Small intestine (tissue), 7 donors: Measurements from ENCODE around the gene DLX2. TPM values are rescaled to one million over a fixed set of nuclear protein-coding genes. Genes with fewer than 3 reads are reported as not detected.

Source experiments
- DNase-seq, 2 donors: peaks; one replicate each; pipeline versions ENCODE4 v3.0.0 to v3.0.0-alpha.2; 2013
- FAIRE-seq: peaks from 2 replicates; lab custom pipeline; 2012; peaks lifted over from hg19 to GRCh38; lab: Jason Lieb, UNC
- H3K27ac ChIP-seq, 3 donors: one replicate each; pipeline ENCODE4 v1.5.1; 2013; ENCODE audit warnings: low read length in 2 of 3, mild to moderate bottlenecking in 2 of 3, control low read depth in 1 of 3, inconsistent platforms in 1 of 3, low read depth in 1 of 3, moderate library complexity in 1 of 3
- H3K27me3 ChIP-seq, 3 donors: one replicate each; pipeline ENCODE4 v1.6.1; 2013; ENCODE audit warnings: low read length in 3 of 3, inconsistent platforms in 1 of 3; ENCODE audit not compliant: control insufficient read depth in 3 of 3, insufficient read depth in 3 of 3
- H3K36me3 ChIP-seq, 3 donors: one replicate each; pipeline ENCODE4 v1.6.1; 2013; ENCODE audit warnings: low read length in 3 of 3, inconsistent platforms in 1 of 3, low read depth in 1 of 3, mild to moderate bottlenecking in 1 of 3, moderate library complexity in 1 of 3; ENCODE audit not compliant: control insufficient read depth in 3 of 3, insufficient read depth in 2 of 3
- H3K4me1 ChIP-seq, 3 donors: one replicate each; pipeline ENCODE4 v1.6.1; 2013; ENCODE audit warnings: low read length in 2 of 3, inconsistent platforms in 1 of 3, low read depth in 1 of 3, mild to moderate bottlenecking in 1 of 3, moderate library complexity in 1 of 3; ENCODE audit not compliant: control insufficient read depth in 3 of 3, insufficient read depth in 2 of 3
- H3K4me3 ChIP-seq, 3 donors: one replicate each; pipeline ENCODE4 v1.5.1; 2013; ENCODE audit warnings: low read length in 3 of 3, control low read depth in 1 of 3, inconsistent platforms in 1 of 3, low read depth in 1 of 3, mild to moderate bottlenecking in 1 of 3, moderate library complexity in 1 of 3
- H3K9me3 ChIP-seq, 2 donors: one replicate each; pipeline ENCODE4 v1.6.1; 2013; ENCODE audit warnings: low read depth in 1 of 2, low read length in 1 of 2; ENCODE audit not compliant: control insufficient read depth in 2 of 2, insufficient read depth in 1 of 2
- WGBS, 3 donors: extraction: QIAGEN DNeasy Blood & Tissue Kit; methylation state at CpG; one replicate each; pipeline ENCODE4 v1.1.7; 2013; 5-methylcytosine and 5-hydroxymethylcytosine counted together
- polyA plus RNA-seq, 4 donors: library from polyadenylated mRNA; stranded (reverse) in 3 of 4; unstranded in 1 of 4; fragments of 200-250 nt in 3 of 4; fragments of 120-200 nt in 1 of 4; gene quantifications; one replicate each; pipeline versions ENCODE4 v1.2.1 to v1.2.3, GENCODE V29; 2013
- donor health status: healthy with polysubstance abuse.
- donor health status: control.
- donor health status: control.
- donor health status: Bipolar disorder and iron deficiency.
- donor health status: healthy.

Gene DLX2
- polyA plus RNA-seq, 4 donors, result 0.18 to 0.19 TPM; not detected in 2

- H3K9me3 ChIP-seq, result peaks cover 0 to 3% of the 10 kb centered on the region in 2 donors
- H3K4me3 ChIP-seq, result no peak overlapping the region
- H3K27me3 ChIP-seq, result peaks cover 25 to 97% (median 79%) of the 10 kb centered on the region in 3 donors
- H3K36me3 ChIP-seq, result no peaks in the 10 kb centered on the region
- DNase-seq, result peak in 1 of 2 donors; percentile 24
- H3K4me1 ChIP-seq, result peaks cover 5 to 13% (median 9%) of the 10 kb centered on the region in 3 donors
- no peak for FAIRE-seq
- 3 to 7% (median 5%) methylated on average over 23 of the region's 23 CpGs for WGBS, 3 donors
- H3K27ac ChIP-seq, result no peak overlapping the region
These were observed 14.9 kb downstream of the DLX2 start for GRCh38 chr2:172087780-172088244.

DNA sequence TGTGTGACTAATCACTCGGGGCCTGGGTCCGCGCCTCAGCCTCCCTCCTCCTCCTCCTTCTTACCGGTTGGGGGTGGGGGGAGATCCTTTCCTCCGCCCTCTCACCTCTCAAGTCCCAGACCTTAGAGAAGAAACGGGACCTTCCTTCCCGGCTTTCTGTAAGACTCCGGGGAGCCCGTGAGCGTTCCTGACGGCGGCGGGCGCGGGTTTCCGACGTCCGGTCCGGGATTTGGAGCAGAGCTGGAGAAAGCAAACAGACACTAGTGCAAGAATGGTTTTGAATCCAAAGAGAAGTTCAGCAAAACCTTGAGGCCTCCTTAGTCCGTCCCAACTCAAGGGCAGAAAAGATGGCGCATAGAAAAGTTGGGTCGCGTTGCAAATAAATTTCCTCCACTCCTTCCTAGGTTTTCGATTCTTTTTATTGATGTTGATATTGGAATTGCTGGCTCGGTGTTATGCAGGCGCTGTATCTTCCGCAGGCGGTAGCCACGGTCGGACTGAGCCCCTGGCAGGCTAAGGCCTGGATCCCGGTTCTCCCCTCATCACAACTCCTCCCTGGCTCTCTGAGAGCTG lies 15.4 kb downstream of the DLX2 start:
- DNase-seq, result peak in 1 of 2 donors; percentile 28
- peak overlapping the region in 1 of 3 donors; percentile 13 for H3K4me3 ChIP-seq
- FAIRE-seq, result no peak

DNA sequence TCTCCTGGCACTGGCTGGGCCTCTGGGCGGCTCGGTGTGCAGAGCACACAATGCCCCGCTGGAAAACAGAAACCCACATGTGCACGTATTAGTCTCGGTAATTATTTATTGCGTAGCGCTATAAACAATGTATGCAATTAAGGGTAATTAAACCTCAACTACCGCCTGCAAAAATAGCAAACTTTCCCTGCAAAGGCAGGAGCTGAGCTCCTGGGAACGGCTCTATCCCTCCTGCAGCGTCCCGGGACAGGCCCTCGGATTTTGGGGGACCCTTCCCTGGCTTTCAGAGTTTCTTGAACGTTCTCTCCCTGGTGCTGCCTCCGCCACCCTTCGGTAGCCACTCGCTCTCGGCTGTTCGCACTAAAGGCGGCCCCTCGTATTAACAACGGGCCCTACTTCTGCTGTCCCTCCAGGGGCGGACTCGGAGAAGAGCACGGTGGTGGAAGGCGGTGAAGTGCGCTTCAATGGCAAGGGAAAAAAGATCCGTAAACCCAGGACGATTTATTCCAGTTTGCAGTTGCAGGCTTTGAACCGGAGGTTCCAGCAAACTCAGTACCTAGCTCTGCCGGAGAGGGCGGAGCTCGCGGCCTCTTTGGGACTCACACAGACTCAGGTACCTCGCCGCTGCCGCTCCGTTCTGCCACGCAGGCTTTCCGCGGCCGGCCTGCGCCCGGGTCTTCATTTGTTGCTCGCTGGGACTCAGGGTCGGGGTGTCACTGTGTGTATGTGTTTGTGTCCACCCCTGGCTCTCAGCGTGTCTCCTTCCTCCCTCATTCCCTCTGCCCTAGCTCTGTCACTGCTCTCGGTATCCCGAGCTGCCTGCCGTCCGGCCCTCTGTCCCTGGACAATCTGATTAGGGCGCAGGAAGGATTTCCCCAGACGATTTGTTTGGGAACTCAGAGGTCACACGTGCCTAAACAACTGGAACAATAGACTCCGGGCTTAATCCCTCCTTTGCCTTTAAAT lies 16.2 kb downstream of the DLX2 start:
- FAIRE-seq (no peak), DNase-seq (peak; percentile 51 to 68)
- 3 to 6% (median 4%) methylated on average over 54 of the region's 54 CpGs for WGBS, 3 donors
- H3K27me3 ChIP-seq, result peaks cover 22 to 97% (median 82%) of the 10 kb centered on the region in 3 donors
- no peaks in the 10 kb centered on the region for H3K36me3 ChIP-seq
- peaks cover 5 to 13% (median 9%) of the 10 kb centered on the region in 3 donors for H3K4me1 ChIP-seq
- no peak overlapping the region for H3K27ac ChIP-seq
- H3K4me3 ChIP-seq, result peak overlapping the region in 2 of 3 donors; percentile 13 to 50
- H3K9me3 ChIP-seq, result peaks cover 0 to 3% of the 10 kb centered on the region in 2 donors

More for the DNA sequence above, 15.4 kb downstream of the DLX2 start:
- H3K27ac ChIP-seq, result no peak overlapping the region
- H3K9me3 ChIP-seq, result peaks cover 0 to 3% of the 10 kb centered on the region in 2 donors
- no peaks in the 10 kb centered on the region for H3K36me3 ChIP-seq
- H3K27me3 ChIP-seq, result peaks cover 22 to 97% (median 81%) of the 10 kb centered on the region in 3 donors
- peaks cover 5 to 13% (median 9%) of the 10 kb centered on the region in 3 donors for H3K4me1 ChIP-seq
- 6 to 11% (median 7%) methylated on average over 31 of the region's 31 CpGs for WGBS, 3 donors

- 4 to 8% (median 6%) methylated on average over 34 of the region's 34 CpGs for WGBS, 3 donors
- Histone ChIP-seq H3K4me1 (peaks cover 5 to 15% (median 9%) of the 10 kb centered on the region in 3 donors), H3K27me3 (peaks cover 21 to 100% (median 86%) of the 10 kb centered on the region in 3 donors), H3K4me3 (peak within 1 kb of the TSS in 2 of 3 donors; percentile 37 to 50), H3K9me3 (peaks cover 0 to 3% of the 10 kb centered on the region in 2 donors), H3K27ac (peak within 1 kb of the TSS in 1 of 3 donors; percentile 40), H3K36me3 (no peaks in the 10 kb centered on the region)
- DNase-seq (no peak), FAIRE-seq (no peak)
These were observed 17.1 kb downstream of the DLX2 start, which contains the start of gene DLX1 for GRCh38 chr2:172085460-172086159. DLX1 (plus strand) TSS chr2:172085507; CDS start chr2:172085678, 171 bp downstream.

DNA sequence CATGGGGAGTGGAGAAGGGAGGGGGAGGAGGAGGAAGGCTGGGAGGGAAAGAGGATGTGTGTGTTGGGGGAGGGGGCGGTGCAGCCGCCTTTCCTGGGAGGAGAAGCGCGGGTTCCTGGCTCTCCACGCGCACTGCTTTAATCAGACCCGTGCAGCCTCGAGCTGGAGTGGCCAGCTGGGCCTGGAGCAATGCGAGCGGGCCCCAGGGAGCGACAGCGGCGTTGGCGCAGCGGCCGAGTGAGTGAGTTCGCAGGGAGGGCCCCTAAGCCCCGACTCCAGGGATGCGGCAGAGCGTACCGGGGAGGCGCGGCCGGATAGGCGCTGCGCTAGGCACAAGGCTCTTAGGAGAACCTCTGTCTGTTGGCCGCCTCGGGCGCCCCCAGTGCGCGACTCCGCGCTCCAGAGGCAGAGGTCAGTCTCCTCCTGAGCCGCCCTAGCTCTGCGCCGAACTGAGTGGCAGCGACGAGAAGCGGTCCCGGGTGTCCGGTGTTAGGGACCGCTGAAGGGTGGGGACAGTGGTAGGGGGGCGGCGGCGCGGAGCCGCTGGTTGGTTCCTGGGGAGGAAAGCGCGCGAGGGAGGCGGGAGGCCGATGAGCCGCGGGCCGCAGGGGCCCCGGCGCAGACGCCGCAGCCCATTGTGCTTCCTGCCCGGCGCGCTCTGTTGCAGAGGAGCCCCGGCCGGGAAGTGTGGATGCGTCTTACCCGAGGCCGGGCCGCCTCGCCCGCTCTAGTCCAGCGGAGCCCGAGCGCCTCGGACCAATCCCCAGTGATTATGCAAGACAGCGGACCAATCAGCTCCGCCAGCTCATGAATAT lies 17.8 kb downstream of the DLX2 start:
- Histone ChIP-seq H3K27ac (peak overlapping the region in 1 of 3 donors; percentile 40), H3K4me1 (peaks cover 5 to 15% (median 9%) of the 10 kb centered on the region in 3 donors), H3K27me3 (peaks cover 14 to 100% (median 86%) of the 10 kb centered on the region in 3 donors), H3K36me3 (no peaks in the 10 kb centered on the region), H3K4me3 (peak overlapping the region in 2 of 3 donors; percentile 37 to 50), H3K9me3 (peaks cover 0 to 3% of the 10 kb centered on the region in 2 donors)
- peak; percentile 68 to 71 for DNase-seq
- WGBS, 3 donors, result 1% methylated on average over 68 to 76 of the region's 76 CpGs
- no peak for FAIRE-seq

- Histone ChIP-seq H3K4me3 (peak overlapping the region in 2 of 3 donors; percentile 37 to 50), H3K27me3 (peaks cover 14 to 100% (median 84%) of the 10 kb centered on the region in 3 donors), H3K4me1 (peaks cover 5 to 15% (median 9%) of the 10 kb centered on the region in 3 donors), H3K36me3 (no peaks in the 10 kb centered on the region), H3K27ac (no peak overlapping the region), H3K9me3 (peaks cover 0 to 3% of the 10 kb centered on the region in 2 donors)
- DNase-seq (no peak), FAIRE-seq (no peak)
- 4 to 7% (median 4%) methylated on average over 12 to 17 of the region's 17 CpGs for WGBS, 3 donors
These were observed 18.4 kb downstream of the DLX2 start for GRCh38 chr2:172084395-172084644.

DNA sequence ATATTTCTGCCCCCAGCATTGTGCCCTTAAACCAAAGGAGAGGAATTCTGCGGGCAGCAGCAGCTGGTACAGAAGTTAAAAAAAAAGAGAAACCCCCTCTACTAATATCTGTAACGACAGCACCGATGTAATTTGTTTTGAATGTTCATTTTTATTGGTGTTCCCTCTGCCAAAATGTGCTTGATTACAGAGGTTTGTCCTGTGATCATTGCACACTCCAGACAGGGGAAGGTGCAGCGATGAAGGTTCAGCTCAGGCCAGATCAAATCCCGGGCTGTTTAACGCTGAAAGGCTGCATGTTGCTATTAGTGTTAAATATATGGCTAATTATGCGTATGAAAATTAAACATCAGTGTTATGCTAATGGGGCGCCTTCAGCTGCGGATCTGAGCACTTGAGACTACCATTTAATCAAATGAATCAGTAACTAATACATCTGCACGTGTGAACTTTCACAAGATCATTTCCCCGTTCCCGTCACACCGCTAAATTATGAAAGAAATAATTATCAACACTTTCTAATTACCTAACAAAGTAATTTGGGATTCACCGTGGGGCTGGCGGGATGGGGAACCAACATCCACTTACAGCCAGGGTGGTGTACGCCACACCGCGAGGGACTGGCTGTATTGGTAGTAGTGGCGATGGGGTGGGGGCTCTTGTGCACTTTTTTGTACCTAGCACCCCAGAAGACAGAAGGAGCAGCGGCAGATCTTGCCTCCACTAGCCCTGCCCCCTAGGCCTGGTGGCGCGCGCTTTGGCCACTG lies 18.9 kb downstream of the DLX2 start:
- Histone ChIP-seq H3K27ac (no peak overlapping the region), H3K36me3 (no peaks in the 10 kb centered on the region), H3K9me3 (peaks cover 0 to 3% of the 10 kb centered on the region in 2 donors), H3K4me1 (peaks cover 5 to 15% (median 9%) of the 10 kb centered on the region in 3 donors), H3K4me3 (peak overlapping the region in 1 of 3 donors; percentile 37), H3K27me3 (peaks cover 14 to 100% (median 85%) of the 10 kb centered on the region in 3 donors)
- FAIRE-seq (no peak), DNase-seq (peak in 1 of 2 donors; percentile 23)
- 7 to 11% (median 10%) methylated on average over 23 of the region's 23 CpGs for WGBS, 3 donors
